Measurements from ENCODE around the gene PRCP.
"Not testable (repeated sequence)": the region's sequence is repeated elsewhere in the genome, so short reads cannot be mapped to it uniquely, and the experiment has no call there.

Gene PRCP

GRCh38 chr11:82900277-82901164 is at the start of gene PRCP:
PRCP (minus strand) TSS chr11:82900430; CDS start chr11:82900402, 28 bp downstream.
- peak; percentile 31 for DNase-seq

- DNase-seq = no peak
Measured at GRCh38 chr11:82949352-82949751, 49.1 kb upstream of the PRCP start.

GRCh38 chr11:82945682-82946081 is 45.5 kb upstream of the PRCP start:
- DNase-seq = no peak

GRCh38 chr11:82945041-82945440 is 44.8 kb upstream of the PRCP start:
- DNase-seq = not testable (repeated sequence)

GRCh38 chr11:82944198-82944597 is 44.0 kb upstream of the PRCP start:
- DNase-seq = no peak

GRCh38 chr11:82943430-82943829 is 43.2 kb upstream of the PRCP start:
- not testable (repeated sequence) for DNase-seq

GRCh38 chr11:82942376-82942775 is 42.1 kb upstream of the PRCP start:
- no peak for DNase-seq

GRCh38 chr11:82939456-82939855 is 39.2 kb upstream of the PRCP start:
- DNase-seq = no peak

GRCh38 chr11:82937554-82937953 is 37.3 kb upstream of the PRCP start:
- DNase-seq = no peak

- DNase-seq = no peak
Measured at GRCh38 chr11:82936261-82936660, 36.0 kb upstream of the PRCP start.

- DNase-seq = no peak
Measured at GRCh38 chr11:82932564-82932963, 32.3 kb upstream of the PRCP start.

- no peak for DNase-seq
Measured at GRCh38 chr11:82930734-82931133, 30.5 kb upstream of the PRCP start.

GRCh38 chr11:82930229-82930628 is 30.0 kb upstream of the PRCP start:
- DNase-seq = no peak

- DNase-seq = no peak
Measured at GRCh38 chr11:82929121-82929520, 28.9 kb upstream of the PRCP start.

- DNase-seq = peak; percentile 7
Measured at GRCh38 chr11:82927264-82927880, 27.1 kb upstream of the PRCP start.

GRCh38 chr11:82924522-82925224 is 24.4 kb upstream of the PRCP start:
- no peak for DNase-seq

- DNase-seq = not testable (repeated sequence)
Measured at GRCh38 chr11:82922396-82923173, 22.4 kb upstream of the PRCP start.

GRCh38 chr11:82920227-82920626 is 20.0 kb upstream of the PRCP start:
- DNase-seq = not testable (repeated sequence)

- DNase-seq = not testable (repeated sequence)
Measured at GRCh38 chr11:82919786-82920185, 19.6 kb upstream of the PRCP start.

- DNase-seq = no peak
Measured at GRCh38 chr11:82909015-82909640, 8.9 kb upstream of the PRCP start.

- DNase-seq = no peak
Measured at GRCh38 chr11:82908311-82908710, 8.1 kb upstream of the PRCP start.

- no peak for DNase-seq
Measured at GRCh38 chr11:82907371-82907770, 7.1 kb upstream of the PRCP start.
